Measurements from ENCODE around the gene RASGRF1. TPM values are rescaled to one million over a fixed set of nuclear protein-coding genes. Genes with fewer than 3 reads are reported as not detected.

RASGRF1 gene
- total RNA-seq, 4 donors from 2014 or later = not detected

GRCh38 chr15:79102595-79102994 lies 12.0 kb upstream of the RASGRF1 start:
- no peak overlapping the region for H3K4me3 ChIP-seq
- peaks cover 0 to 15% (median 9%) of the 10 kb centered on the region in 3 donors for H3K27me3 ChIP-seq
- no peaks in the 10 kb centered on the region for H3K36me3 ChIP-seq
- H3K9me3 ChIP-seq = no peaks in the 10 kb centered on the region
- H3K4me1 ChIP-seq = no peaks in the 10 kb centered on the region
- H3K27ac ChIP-seq = no peak overlapping the region
- intact Hi-C loops (cut with DNase I; ENCODE audit: low total_unique reads) (no loop called here), in situ Hi-C loops (cut with MboI; ENCODE audit: low sequenced_read_pairs in 4 of 4) (no loop called here)
- TF ChIP-seq POLR2A (IDR thresholded peaks at IDR 0.05) (no peak), CTCF (IDR thresholded peaks at IDR 0.05 in 4 of 5, conservative IDR thresholded peaks at IDR 0.05 in 1 of 5) (no peak)
- DNase-seq (no peak), ATAC-seq (no peak)

GRCh38 chr15:79101866-79102581 lies 11.4 kb upstream of the RASGRF1 start:
- H3K27me3 ChIP-seq = peaks cover 3 to 17% (median 9%) of the 10 kb centered on the region in 3 donors

GRCh38 chr15:79099692-79100091 lies 9.1 kb upstream of the RASGRF1 start:
- no peak overlapping the region for H3K27ac ChIP-seq
- DNase-seq = no peak
- ATAC-seq = no peak
- TF ChIP-seq CTCF (IDR thresholded peaks at IDR 0.05 in 4 of 5, conservative IDR thresholded peaks at IDR 0.05 in 1 of 5) (no peak), POLR2A (IDR thresholded peaks at IDR 0.05) (no peak)
- in situ Hi-C loops (cut with MboI; ENCODE audit: low sequenced_read_pairs in 4 of 4) (no loop called here), intact Hi-C loops (cut with DNase I; ENCODE audit: low total_unique reads) (no loop called here)
- H3K9me3 ChIP-seq = no peaks in the 10 kb centered on the region
- H3K4me3 ChIP-seq = no peak overlapping the region
- peaks cover 3 to 13% (median 13%) of the 10 kb centered on the region in 3 donors for H3K27me3 ChIP-seq
- no peaks in the 10 kb centered on the region for H3K4me1 ChIP-seq
- no peaks in the 10 kb centered on the region for H3K36me3 ChIP-seq

More at GRCh38 chr15:79101866-79102581, 11.4 kb upstream of the RASGRF1 start:
- H3K9me3 ChIP-seq = no peaks in the 10 kb centered on the region
- DNase-seq (no peak), ATAC-seq (no peak)
- intact Hi-C loops (cut with DNase I; ENCODE audit: low total_unique reads) = no loop called here
- H3K4me1 ChIP-seq = no peaks in the 10 kb centered on the region
- no peak overlapping the region for H3K27ac ChIP-seq
- TF ChIP-seq POLR2A (IDR thresholded peaks at IDR 0.05) (no peak), CTCF (IDR thresholded peaks at IDR 0.05 in 4 of 5, conservative IDR thresholded peaks at IDR 0.05 in 1 of 5) (no peak)
- in situ Hi-C loops (cut with MboI; ENCODE audit: low sequenced_read_pairs in 4 of 4) = no loop called here
- H3K4me3 ChIP-seq = no peak overlapping the region
- H3K36me3 ChIP-seq = no peaks in the 10 kb centered on the region

- H3K4me1 ChIP-seq = peaks cover 4 to 12% of the 10 kb centered on the region in 2 donors
- intact Hi-C loops (cut with DNase I; ENCODE audit: low total_unique reads) (no loop called here), in situ Hi-C loops (cut with MboI; ENCODE audit: low sequenced_read_pairs in 4 of 4) (no loop called here)
- no peak for DNase-seq
- ATAC-seq = no peak
- no peak overlapping the region for H3K4me3 ChIP-seq
- no peaks in the 10 kb centered on the region for H3K9me3 ChIP-seq
- H3K27me3 ChIP-seq = peaks cover 40 to 49% (median 47%) of the 10 kb centered on the region in 3 donors
- TF ChIP-seq CTCF (IDR thresholded peaks at IDR 0.05 in 4 of 5, conservative IDR thresholded peaks at IDR 0.05 in 1 of 5) (no peak), POLR2A (IDR thresholded peaks at IDR 0.05) (no peak)
- H3K27ac ChIP-seq = no peak overlapping the region
- no peaks in the 10 kb centered on the region for H3K36me3 ChIP-seq
These were observed 4.0 kb upstream of the RASGRF1 start for GRCh38 chr15:79094611-79095021.
